Epidermal melanocyte (primary cell): Measurements from ENCODE around the gene POLRMT.
"Not testable (repeated sequence)": the region's sequence is repeated elsewhere in the genome, so short reads cannot be mapped to it uniquely, and the experiment has no call there.

Experiments used
- DNase-seq: peaks from one replicate; pipeline ENCODE4 v3.0.0; 2011; ENCODE audit warnings: low spot score; ENCODE audit not compliant: insufficient read length

The POLRMT gene

GRCh38 chr19:633068-633785 lies at the start of gene POLRMT:
POLRMT (minus strand) TSS chr19:633537; CDS start chr19:633512, 25 bp downstream.
- peak; percentile 100 for DNase-seq

- DNase-seq = no peak
Observed at GRCh38 chr19:682678-683320, 49.5 kb upstream of the POLRMT start.

- peak; percentile 70 for DNase-seq
Observed at GRCh38 chr19:681029-682019, 48.0 kb upstream of the POLRMT start.

- DNase-seq = peak; percentile 98
Observed at GRCh38 chr19:680287-681028, 47.1 kb upstream of the POLRMT start.

GRCh38 chr19:679418-680286 lies 46.3 kb upstream of the POLRMT start:
- DNase-seq = peak; percentile 73

GRCh38 chr19:678791-679388 lies 45.6 kb upstream of the POLRMT start:
- no peak for DNase-seq

GRCh38 chr19:677601-678436 lies 44.5 kb upstream of the POLRMT start:
- DNase-seq = no peak

- peak; percentile 85 for DNase-seq
Observed at GRCh38 chr19:677201-677600, 43.9 kb upstream of the POLRMT start.

GRCh38 chr19:676339-677105 lies 43.2 kb upstream of the POLRMT start, which contains the start of gene FSTL3:
FSTL3 (plus strand) TSS chr19:676392; CDS start chr19:676424, 32 bp downstream.
- peak; percentile 25 for DNase-seq

GRCh38 chr19:676007-676338 lies 42.6 kb upstream of the POLRMT start:
- DNase-seq = no peak

- no peak for DNase-seq
Observed at GRCh38 chr19:674282-675151, 41.2 kb upstream of the POLRMT start.

GRCh38 chr19:670609-671075 lies 37.3 kb upstream of the POLRMT start:
- no peak for DNase-seq

GRCh38 chr19:668675-669434 lies 35.5 kb upstream of the POLRMT start:
- not testable (repeated sequence) for DNase-seq

GRCh38 chr19:666985-667573 lies 33.7 kb upstream of the POLRMT start:
- not testable (repeated sequence) for DNase-seq

- DNase-seq = peak; percentile 97
Observed at GRCh38 chr19:664913-665443, 31.6 kb upstream of the POLRMT start.
